Chondrocyte (in vitro differentiated cells): Measurements from ENCODE around the gene ICOS. TPM values are rescaled to one million over a fixed set of nuclear protein-coding genes. Genes with fewer than 3 reads are reported as not detected.
A peak's percentile ranks its signal among the peaks of the same experiment; 100 is the strongest.
"Not testable (repeated sequence)": the region's sequence is repeated elsewhere in the genome, so short reads cannot be mapped to it uniquely, and the experiment has no call there.

Experiments used
- DNase-seq: peaks from one replicate; pipeline ENCODE4 v3.0.0; 2021; ENCODE audit warnings: mixed read lengths, low spot score
- H3K27ac Mint-ChIP-seq: one replicate; pipeline ENCODE4 v1.8.0; 2021; ENCODE audit warnings: mild to moderate bottlenecking, moderate library complexity, mixed read lengths; ENCODE audit not compliant: unreplicated experiment
- H3K27me3 Mint-ChIP-seq: 2 replicates; pipeline ENCODE4 v1.8.0; 2021; ENCODE audit warnings: low read depth, mixed read lengths
- H3K36me3 Mint-ChIP-seq: 2 replicates; pipeline ENCODE4 v1.8.0; 2021; ENCODE audit warnings: low read depth, mixed read lengths
- H3K4me1 Mint-ChIP-seq: 2 replicates; pipeline ENCODE4 v1.8.0; 2021; ENCODE audit warnings: low read depth, mild to moderate bottlenecking, mixed read lengths
- H3K4me3 Mint-ChIP-seq: one replicate; pipeline ENCODE4 v1.8.0; 2021; ENCODE audit warnings: mild to moderate bottlenecking, moderate library complexity, mixed read lengths; ENCODE audit not compliant: unreplicated experiment
- H3K9me3 Mint-ChIP-seq: 2 replicates; pipeline ENCODE4 v1.8.0; 2021; ENCODE audit warnings: low read depth, mixed read lengths
- CTCF ChIP-seq: fragments of 200-600 bp; sonication (generic); IDR thresholded peaks from 2 replicates; pipeline ENCODE4 v1.5.0; 2021; ENCODE audit warnings: antibody characterized with exemption, mild to moderate bottlenecking, moderate library complexity
- total RNA-seq: library from RNA; stranded (reverse); gene quantifications from 3 replicates; pipeline ENCODE4 v1.2.1, GENCODE V29; 2021

The ICOS gene
- total RNA-seq, 1 donor from 2014 or later: not detected

- DNase-seq: no peak
- Mint-ChIP-seq H3K4me1 (peaks cover 6% of the 10 kb centered on the region), H3K9me3 (peaks cover 5% of the 10 kb centered on the region), H3K36me3 (peaks cover 1% of the 10 kb centered on the region), H3K4me3 (no peak overlapping the region), H3K27ac (peak overlapping the region; percentile 9), H3K27me3 (no peaks in the 10 kb centered on the region)
- TF ChIP-seq CTCF: no peak
These were observed 12.7 kb downstream of the ICOS start for GRCh38 chr2:203949228-203949627.

- Mint-ChIP-seq H3K4me1 (peaks cover 6% of the 10 kb centered on the region), H3K36me3 (no peaks in the 10 kb centered on the region), H3K9me3 (peaks cover 4% of the 10 kb centered on the region), H3K4me3 (no peak overlapping the region), H3K27ac (no peak overlapping the region), H3K27me3 (no peaks in the 10 kb centered on the region)
- TF ChIP-seq CTCF: no peak
- no peak for DNase-seq
These were observed 14.9 kb downstream of the ICOS start for GRCh38 chr2:203951366-203951902.

GRCh38 chr2:203959265-203959664 lies 22.7 kb downstream of the ICOS start:
- TF ChIP-seq CTCF: no peak
- H3K27ac Mint-ChIP-seq: no peak overlapping the region

GRCh38 chr2:203959672-203960071 lies 23.1 kb downstream of the ICOS start:
- no peak overlapping the region for H3K4me3 Mint-ChIP-seq
- DNase-seq: no peak
- H3K36me3 Mint-ChIP-seq: no peaks in the 10 kb centered on the region
- H3K27me3 Mint-ChIP-seq: no peaks in the 10 kb centered on the region
- H3K4me1 Mint-ChIP-seq: peaks cover 31% of the 10 kb centered on the region
- H3K27ac Mint-ChIP-seq: peak overlapping the region; percentile 13
- H3K9me3 Mint-ChIP-seq: no peaks in the 10 kb centered on the region
- no peak for TF ChIP-seq CTCF

More at GRCh38 chr2:203959265-203959664, 22.7 kb downstream of the ICOS start:
- no peak overlapping the region for H3K4me3 Mint-ChIP-seq
- no peak for DNase-seq
- no peaks in the 10 kb centered on the region for H3K9me3 Mint-ChIP-seq
- H3K36me3 Mint-ChIP-seq: no peaks in the 10 kb centered on the region
- peaks cover 31% of the 10 kb centered on the region for H3K4me1 Mint-ChIP-seq
- no peaks in the 10 kb centered on the region for H3K27me3 Mint-ChIP-seq

GRCh38 chr2:203960811-203961210 lies 24.2 kb downstream of the ICOS start:
- Mint-ChIP-seq H3K36me3 (no peaks in the 10 kb centered on the region), H3K27ac (peak overlapping the region; percentile 75), H3K9me3 (no peaks in the 10 kb centered on the region), H3K27me3 (no peaks in the 10 kb centered on the region), H3K4me1 (peaks cover 31% of the 10 kb centered on the region), H3K4me3 (no peak overlapping the region)
- TF ChIP-seq CTCF: no peak
- no peak for DNase-seq

- H3K9me3 Mint-ChIP-seq, H3K36me3 Mint-ChIP-seq, DNase-seq, H3K4me3 Mint-ChIP-seq, H3K27ac Mint-ChIP-seq: not testable (repeated sequence)
- Mint-ChIP-seq H3K27me3 (peaks cover 12% of the 10 kb centered on the region), H3K4me1 (peaks cover 19% of the 10 kb centered on the region)
These were observed 28.6 kb downstream of the ICOS start for GRCh38 chr2:203965190-203965589.
